BJ (cell line): ENCODE results near the gene DNAAF3. TPM values are rescaled to one million over a fixed set of nuclear protein-coding genes. Genes with fewer than 3 reads are reported as not detected.

Experiments used
- CTCF ChIA-PET: fragments of 350-600 bp; formaldehyde crosslinking; extraction: SDS; loops from one replicate; lab custom pipeline; 2021; ENCODE audit warnings: antibody characterized with exemption, inconsistent platforms; lab: Yijun Ruan, JAX
- POLR2A ChIA-PET: fragments of 300-600 bp; sonication (Branson Sonifier 250); formaldehyde crosslinking; extraction: SDS; loops from one replicate; lab custom pipeline; 2021; ENCODE audit warnings: antibody characterized with exemption; lab: Charles Lee
- DNase-seq: peaks from one replicate; pipeline ENCODE4 v3.0.0-alpha.2; 2011; ENCODE audit warnings: low read depth
- H3K27me3 ChIP-seq: 2 replicates; pipeline ENCODE4 v1.6.0; 2011; ENCODE audit warnings: low read length; ENCODE audit not compliant: control insufficient read depth, insufficient read depth
- H3K36me3 ChIP-seq: 2 replicates; pipeline ENCODE4 v1.5.1; 2011; ENCODE audit warnings: low read length; ENCODE audit not compliant: control insufficient read depth, insufficient read depth
- H3K4me3 ChIP-seq: 2 replicates; pipeline ENCODE4 v1.5.1; 2011; ENCODE audit warnings: low read depth, mild to moderate bottlenecking, control low read depth, low read length
- polyA plus RNA-seq: library from polyadenylated mRNA; depleted of rRNA; stranded (reverse); fragments of >200 nt; gene quantifications from 2 replicates; pipeline ENCODE4 v1.2.3, GENCODE V29; 2011; rRNA removed
- small RNA-seq: library from RNA; depleted of rRNA; stranded (forward); fragments of <200 nt; gene quantifications from one replicate; pipeline ENCODE3, GENCODE V24; 2012; ENCODE audit warnings: low replicate concordance, low read depth; ENCODE audit not compliant: insufficient read length
- TF ChIP-seq, protein P1 (sequence below): IDR thresholded peaks from 2 replicates; pipeline ENCODE4 v1.5.1; 2011; ENCODE audit warnings: low read depth, mild to moderate bottlenecking, control low read depth, inconsistent platforms, low read length, moderate library complexity; ENCODE audit not compliant: insufficient read depth

The DNAAF3 gene
- polyA plus RNA-seq, 1 experiment = 0.39 TPM

GRCh38 chr19:55111238-55111831 lies 55.1 kb downstream of the DNAAF3 start:
- TF ChIP-seq, protein P1, sequence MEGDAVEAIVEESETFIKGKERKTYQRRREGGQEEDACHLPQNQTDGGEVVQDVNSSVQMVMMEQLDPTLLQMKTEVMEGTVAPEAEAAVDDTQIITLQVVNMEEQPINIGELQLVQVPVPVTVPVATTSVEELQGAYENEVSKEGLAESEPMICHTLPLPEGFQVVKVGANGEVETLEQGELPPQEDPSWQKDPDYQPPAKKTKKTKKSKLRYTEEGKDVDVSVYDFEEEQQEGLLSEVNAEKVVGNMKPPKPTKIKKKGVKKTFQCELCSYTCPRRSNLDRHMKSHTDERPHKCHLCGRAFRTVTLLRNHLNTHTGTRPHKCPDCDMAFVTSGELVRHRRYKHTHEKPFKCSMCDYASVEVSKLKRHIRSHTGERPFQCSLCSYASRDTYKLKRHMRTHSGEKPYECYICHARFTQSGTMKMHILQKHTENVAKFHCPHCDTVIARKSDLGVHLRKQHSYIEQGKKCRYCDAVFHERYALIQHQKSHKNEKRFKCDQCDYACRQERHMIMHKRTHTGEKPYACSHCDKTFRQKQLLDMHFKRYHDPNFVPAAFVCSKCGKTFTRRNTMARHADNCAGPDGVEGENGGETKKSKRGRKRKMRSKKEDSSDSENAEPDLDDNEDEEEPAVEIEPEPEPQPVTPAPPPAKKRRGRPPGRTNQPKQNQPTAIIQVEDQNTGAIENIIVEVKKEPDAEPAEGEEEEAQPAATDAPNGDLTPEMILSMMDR = no peak
- H3K4me3 ChIP-seq = no peak overlapping the region
- CTCF ChIA-PET = interaction anchor here (0.9 to 1.5 kb wide), 2 partner anchors 23 to 24 kb away, joined by 3 to 5 read pairs; no protein-coding TSS in a partner anchor
- POLR2A ChIA-PET = no interaction called here
- H3K27me3 ChIP-seq = no peaks in the 10 kb centered on the region
- no peak for DNase-seq
- H3K36me3 ChIP-seq = peaks cover 8% of the 10 kb centered on the region

DNA sequence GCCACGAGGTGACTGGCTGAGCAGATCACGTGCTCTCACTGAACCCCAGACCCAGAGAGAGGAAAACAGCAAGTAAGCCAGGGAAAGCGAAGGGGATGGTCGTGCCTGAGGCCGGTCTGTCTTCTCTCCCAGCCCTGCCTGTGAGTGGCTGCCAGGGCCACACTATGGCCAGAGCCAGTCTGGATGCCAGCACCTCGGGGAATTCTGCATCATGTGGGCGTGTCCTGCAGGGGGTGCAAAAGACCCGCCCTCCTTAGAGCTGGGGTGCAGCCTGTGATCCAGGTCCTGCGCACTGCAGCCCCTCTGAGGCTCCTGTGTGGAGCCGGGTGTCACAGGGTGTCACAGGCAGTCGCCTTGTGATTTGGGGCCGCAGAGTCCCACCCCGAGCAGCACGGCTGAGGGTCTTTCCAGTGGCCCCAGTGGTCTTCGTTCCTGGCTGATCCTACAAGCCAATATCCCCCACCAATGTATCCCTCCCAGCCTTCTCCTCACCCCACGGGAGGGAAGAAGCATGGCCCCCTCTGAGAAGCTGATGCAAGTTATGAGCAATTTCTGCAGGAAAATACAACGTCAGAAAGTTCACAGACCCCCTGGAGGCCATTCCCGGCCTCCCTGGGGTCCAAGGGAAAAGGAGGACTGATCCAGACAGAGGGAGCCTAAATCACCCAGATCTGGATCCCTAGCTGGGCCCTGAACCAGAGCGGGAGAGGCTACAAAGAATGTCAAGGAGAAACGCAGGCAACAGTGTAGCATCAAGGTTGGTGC lies 56.7 kb downstream of the DNAAF3 start:
- H3K27me3 ChIP-seq = no peaks in the 10 kb centered on the region
- no peak for DNase-seq
- ChIA-PET POLR2A (no interaction called here), CTCF (no interaction called here)
- peaks cover 12% of the 10 kb centered on the region for H3K36me3 ChIP-seq
- no peak overlapping the region for H3K4me3 ChIP-seq
- TF ChIP-seq, protein P1 = no peak

Small RNA genes within 50 kb of the gene (small RNA-seq; reads per million reads assigned to genes)
- gene MIR7975 (not detected), gene RF01210 (not detected)

Other genes starting within 250 kb of the DNAAF3 start
- gene NLRP7, start 219.1 kb downstream of the DNAAF3 start, polyA plus RNA-seq = not detected in 2 replicates
- gene NLRP2, start 200.2 kb downstream of the DNAAF3 start, polyA plus RNA-seq = not detected in 2 replicates
- not detected in 2 replicates for gene GP6, start 128.3 kb downstream of the DNAAF3 start, polyA plus RNA-seq
- 5.2 and 6.1 TPM in 2 replicates for gene RDH13, start 103.5 kb downstream of the DNAAF3 start, polyA plus RNA-seq
- gene EPS8L1, start 90.7 kb downstream of the DNAAF3 start, polyA plus RNA-seq = 3.6 and 4.4 TPM in 2 replicates
- gene PPP1R12C, start 49.0 kb downstream of the DNAAF3 start, polyA plus RNA-seq = 36.0 and 50.8 TPM in 2 replicates
- gene TNNT1, start 17.4 kb downstream of the DNAAF3 start, polyA plus RNA-seq = 10.4 and 10.5 TPM in 2 replicates
- gene TNNI3, start 8.9 kb downstream of the DNAAF3 start, polyA plus RNA-seq = 0.12 TPM in 1 of 2 replicates, not detected in the other
- gene SYT5, start 13.7 kb upstream of the DNAAF3 start, polyA plus RNA-seq = 0.26 and 0.47 TPM in 2 replicates
- 2.2 and 4.3 TPM in 2 replicates for gene PTPRH, start 42.9 kb upstream of the DNAAF3 start, polyA plus RNA-seq
- 0.56 and 1.5 TPM in 2 replicates for gene TMEM86B, start 62.1 kb upstream of the DNAAF3 start, polyA plus RNA-seq
- gene PPP6R1, start 92.4 kb upstream of the DNAAF3 start, polyA plus RNA-seq = 25.9 and 42.5 TPM in 2 replicates
- 24.4 and 43.8 TPM in 2 replicates for gene HSPBP1, start 113.5 kb upstream of the DNAAF3 start, polyA plus RNA-seq
- gene BRSK1, start 117.4 kb upstream of the DNAAF3 start, polyA plus RNA-seq = 10.6 and 12.8 TPM in 2 replicates
- not detected in 2 replicates for gene TMEM150B, start 158.7 kb upstream of the DNAAF3 start, polyA plus RNA-seq
- 3.7 and 6.4 TPM in 2 replicates for gene KMT5C, start 173.3 kb upstream of the DNAAF3 start, polyA plus RNA-seq
- 0.12 and 0.58 TPM in 2 replicates for gene COX6B2, start 188.1 kb upstream of the DNAAF3 start, polyA plus RNA-seq
- 0.02 TPM in 1 of 2 replicates, not detected in the other for gene GARIN5B, start 196.6 kb upstream of the DNAAF3 start, polyA plus RNA-seq
- 11.9 and 16.4 TPM in 2 replicates for gene IL11, start 203.8 kb upstream of the DNAAF3 start, polyA plus RNA-seq
- gene TMEM190, start 210.2 kb upstream of the DNAAF3 start, polyA plus RNA-seq = 0.93 and 1.3 TPM in 2 replicates
- gene TMEM238, start 217.7 kb upstream of the DNAAF3 start, polyA plus RNA-seq = 0.10 and 0.15 TPM in 2 replicates
- 485 and 838 TPM in 2 replicates for gene RPL28, start 219.3 kb upstream of the DNAAF3 start, polyA plus RNA-seq
- 47.7 and 79.4 TPM in 2 replicates for gene UBE2S, start 241.2 kb upstream of the DNAAF3 start, polyA plus RNA-seq